ENCODE data around the gene MYCL.

Gene MYCL

DNA sequence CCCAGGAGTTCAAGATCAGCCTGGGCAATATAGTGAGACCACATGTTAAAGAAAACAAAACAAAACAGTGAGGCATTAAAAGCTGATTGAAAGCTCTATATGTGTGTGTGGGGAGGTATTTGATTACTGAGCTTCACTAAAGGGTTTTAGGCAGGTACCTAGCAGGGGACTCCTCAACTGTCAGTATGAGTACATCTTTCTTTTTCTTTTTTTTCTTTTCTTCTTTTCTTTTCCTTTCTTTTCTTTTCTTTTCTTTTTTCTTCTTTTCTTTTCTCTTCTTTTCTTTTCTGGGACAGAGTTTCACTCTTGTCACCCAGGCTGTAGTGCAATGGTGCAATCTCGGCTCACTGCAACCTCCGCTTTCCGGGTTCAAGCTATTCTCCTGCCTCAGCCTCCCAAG is 8.5 kb upstream of the MYCL start:
- no peaks in the 10 kb centered on the region for H3K4me1 ChIP-seq
- DNase-seq, result no peak
- intact Hi-C loops (cut with DNase I; ENCODE audit: low total_unique reads), result no loop called here
- TF ChIP-seq CTCF (IDR thresholded peaks at IDR 0.05), result no peak
- no peaks in the 10 kb centered on the region for H3K36me3 ChIP-seq
- peaks cover 0 to 7% (median 0%) of the 10 kb centered on the region in 3 donors for H3K9me3 ChIP-seq
- H3K27me3 ChIP-seq, result peaks cover 0 to 20% of the 10 kb centered on the region in 2 donors
- H3K27ac ChIP-seq, result no peak overlapping the region
- H3K4me3 ChIP-seq, result no peak overlapping the region

DNA sequence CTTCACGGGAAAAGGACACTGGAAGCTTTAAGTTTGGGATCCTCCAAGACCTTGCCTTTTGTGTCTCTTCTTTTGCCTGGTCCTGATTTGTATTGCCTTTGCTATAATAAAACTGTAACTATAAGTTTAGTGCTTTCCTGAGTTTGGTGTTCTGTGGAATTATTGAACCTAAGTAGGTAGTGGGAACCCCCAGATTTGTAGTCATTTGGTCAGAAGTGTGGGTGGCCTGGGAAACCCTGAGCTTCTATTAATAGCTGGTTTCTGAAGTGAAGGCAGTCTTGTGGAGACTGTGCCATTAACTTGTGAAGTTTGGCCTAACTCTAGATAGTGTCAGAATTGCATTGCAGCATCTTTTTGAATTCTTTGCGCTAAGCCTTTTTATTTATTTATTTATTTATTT is 6.8 kb upstream of the MYCL start:
- H3K9me3 ChIP-seq, result peaks cover 0 to 7% (median 0%) of the 10 kb centered on the region in 3 donors
- DNase-seq, result no peak
- no peak overlapping the region for H3K4me3 ChIP-seq
- peaks cover 0 to 25% of the 10 kb centered on the region in 2 donors for H3K27me3 ChIP-seq
- no peak for TF ChIP-seq CTCF (IDR thresholded peaks at IDR 0.05)
- intact Hi-C loops (cut with DNase I; ENCODE audit: low total_unique reads), result no loop called here
- H3K4me1 ChIP-seq, result no peaks in the 10 kb centered on the region
- H3K27ac ChIP-seq, result no peak overlapping the region
- H3K36me3 ChIP-seq, result no peaks in the 10 kb centered on the region

- Histone ChIP-seq H3K9me3 (peaks cover 0 to 7% (median 0%) of the 10 kb centered on the region in 3 donors), H3K4me3 (no peak overlapping the region), H3K27me3 (peaks cover 0 to 32% of the 10 kb centered on the region in 2 donors), H3K36me3 (no peaks in the 10 kb centered on the region), H3K27ac (no peak overlapping the region), H3K4me1 (no peaks in the 10 kb centered on the region)
- TF ChIP-seq CTCF (IDR thresholded peaks at IDR 0.05), result no peak
- intact Hi-C loops (cut with DNase I; ENCODE audit: low total_unique reads), result no loop called here
- no peak for DNase-seq
Measured at GRCh38 chr1:39907528-39908453, 6.1 kb upstream of the MYCL start.

DNA sequence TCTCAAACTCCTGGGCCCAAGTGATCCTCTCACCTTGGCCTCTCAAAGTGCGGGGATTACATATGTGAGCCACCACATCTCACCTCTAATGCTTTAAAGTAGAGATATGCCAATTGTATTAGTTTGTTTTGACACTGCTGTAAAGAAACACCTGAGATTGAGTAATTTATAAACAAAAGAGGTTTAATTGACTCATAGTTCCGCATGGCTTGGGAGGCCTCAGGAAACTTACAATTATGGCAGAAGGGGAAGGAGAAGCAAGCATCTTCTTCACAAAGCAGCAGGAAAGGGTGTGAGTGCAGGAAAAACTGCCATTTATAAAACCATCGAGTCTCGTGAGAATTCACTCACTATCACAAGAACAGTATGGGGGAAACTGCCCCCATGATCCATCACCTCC is 3.5 kb upstream of the MYCL start:
- intact Hi-C loops (cut with DNase I; ENCODE audit: low total_unique reads), result no loop called here
- Histone ChIP-seq H3K4me3 (no peak overlapping the region), H3K27me3 (peaks cover 5 to 38% of the 10 kb centered on the region in 2 donors), H3K9me3 (peaks cover 0 to 7% (median 0%) of the 10 kb centered on the region in 3 donors), H3K4me1 (peaks cover 0 to 22% (median 19%) of the 10 kb centered on the region in 4 donors), H3K36me3 (no peaks in the 10 kb centered on the region), H3K27ac (no peak overlapping the region)
- DNase-seq, result no peak
- no peak for TF ChIP-seq CTCF (IDR thresholded peaks at IDR 0.05)

- no peak for DNase-seq
- no peaks in the 10 kb centered on the region for H3K36me3 ChIP-seq
- H3K27me3 ChIP-seq, result peaks cover 5 to 57% of the 10 kb centered on the region in 2 donors
- intact Hi-C loops (cut with DNase I; ENCODE audit: low total_unique reads), result no loop called here
- H3K4me1 ChIP-seq, result peaks cover 0 to 22% (median 19%) of the 10 kb centered on the region in 4 donors
- H3K27ac ChIP-seq, result no peak overlapping the region
- no peaks in the 10 kb centered on the region for H3K9me3 ChIP-seq
- TF ChIP-seq CTCF (IDR thresholded peaks at IDR 0.05), result no peak
- peak overlapping the region; percentile 47 to 56 for H3K4me3 ChIP-seq
Measured at GRCh38 chr1:39902460-39902807, 717 bp upstream of the MYCL start.

Measured in tibial artery (tissue), 4 donors.